Panc1 (cell line): Measurements from ENCODE around the gene GAB4. TPM values are rescaled to one million over a fixed set of nuclear protein-coding genes. Genes with fewer than 3 reads are reported as not detected.

Experiments used
- ATAC-seq: fragments of 200-7000 bp; cut with Tn5 transposase; 2 replicates; pipeline ENCODE4 v1.9.1; 2020; ENCODE audit warnings: mild to moderate bottlenecking, moderate library complexity
- BruUV-seq: library from RNA; stranded (reverse); fragments of 400-500 nt; replicated peaks from 2 replicates; lab custom pipeline; 2021; lab: Mats Ljungman, UMichigan
- CTCF ChIA-PET: fragments of 300-600 bp; sonication (Branson Sonifier 250); formaldehyde crosslinking; loops from one replicate; lab custom pipeline; 2022; ENCODE audit warnings: antibody characterized with exemption; lab: Charles Lee
- POLR2A ChIA-PET: fragments of 300-600 bp; sonication (Branson Sonifier 250); formaldehyde crosslinking; loops from one replicate; lab custom pipeline; 2022; ENCODE audit warnings: antibody characterized with exemption; lab: Charles Lee
- DNase-seq: peaks from one replicate; pipeline ENCODE4 v3.0.0-alpha.2; 2010; ENCODE audit warnings: low read depth, low spot score
- H3K27ac ChIP-seq: 2 replicates; pipeline ENCODE4 v1.5.1; 2011; ENCODE audit warnings: mild to moderate bottlenecking, low read length, inconsistent platforms
- H3K27me3 ChIP-seq: fragments of 200-500 bp; sonication (Bioruptor generic); 2 replicates; pipeline ENCODE4 v1.6.0; 2014; ENCODE audit warnings: low read length, inconsistent platforms; ENCODE audit not compliant: control insufficient read depth, insufficient read depth
- H3K36me3 ChIP-seq: fragments of 200-500 bp; sonication (Bioruptor generic); 2 replicates; pipeline ENCODE4 v1.5.1; 2014; ENCODE audit warnings: inconsistent platforms, mild to moderate bottlenecking, low read length, moderate library complexity; ENCODE audit not compliant: control insufficient read depth, insufficient read depth
- H3K4me1 ChIP-seq: 2 replicates; pipeline ENCODE4 v1.5.1; 2011; ENCODE audit warnings: inconsistent platforms, mild to moderate bottlenecking, low read length, moderate library complexity; ENCODE audit not compliant: control insufficient read depth, insufficient read depth
- H3K4me3 ChIP-seq, 2 experiments: 2 replicates each; pipeline ENCODE4 v1.5.1; 2011 to 2012; ENCODE audit warnings: low read depth in 2 of 2, low read length in 2 of 2, mild to moderate bottlenecking in 2 of 2, inconsistent platforms in 1 of 2, moderate library complexity in 1 of 2
- H3K9me3 ChIP-seq: fragments of 200-500 bp; sonication (Bioruptor generic); 2 replicates; pipeline ENCODE4 v1.5.1; 2014; ENCODE audit warnings: low read depth, mild to moderate bottlenecking, inconsistent platforms, low read length, moderate library complexity; ENCODE audit not compliant: control insufficient read depth, insufficient read depth
- POLR2AphosphoS5 ChIP-seq: IDR thresholded peaks from 2 replicates; pipeline ENCODE4 v1.6.1; 2012; ENCODE audit warnings: mild to moderate bottlenecking, low read depth, low read length, moderate library complexity
- SIN3A ChIP-seq: IDR thresholded peaks from 2 replicates; pipeline ENCODE4 v1.6.1; 2012; ENCODE audit warnings: low read depth, mild to moderate bottlenecking, low read length, moderate library complexity, borderline replicate concordance; ENCODE audit not compliant: insufficient read depth
- TCF7L2 ChIP-seq: IDR thresholded peaks from 2 replicates; pipeline ENCODE4 v1.6.1; 2011; ENCODE audit warnings: mild to moderate bottlenecking, low read depth, low read length, inconsistent platforms
- in situ Hi-C: cut with HindIII; loops from 2 replicates; pipeline ENCODE4 v1.10.0; 2016; ENCODE audit warnings: low sequenced_read_pairs, low pct_unique_long_range_greater_than_20kb
- intact Hi-C: fragments of 100-400 bp; cut with micrococcal nuclease; formaldehyde crosslinking; loops from one replicate; pipeline ENCODE4 v1.10.0; 2022; ENCODE audit not compliant: unreplicated experiment
- total RNA-seq: library from RNA; stranded (reverse); gene quantifications from one replicate; pipeline ENCODE4 v1.2.1, GENCODE V29; 2021; ENCODE audit not compliant: unreplicated experiment
- TF ChIP-seq, protein P1 (sequence below): fragments of 450-650 bp; IDR thresholded peaks from 2 replicates; pipeline ENCODE4 v1.5.1; 2017; ENCODE audit warnings: mild to moderate bottlenecking
- TF ChIP-seq, protein P2 (sequence below), 2 experiments: IDR thresholded peaks; 2 replicates each; pipeline ENCODE4 v1.6.1; 2011 to 2012; ENCODE audit warnings: low read depth in 2 of 2, control low read depth in 1 of 2, low read length in 1 of 2, mild to moderate bottlenecking in 1 of 2, moderate library complexity in 1 of 2; ENCODE audit not compliant: insufficient read depth in 1 of 2

Gene GAB4
- total RNA-seq, 1 experiment from 2014 or later = not detected

DNA sequence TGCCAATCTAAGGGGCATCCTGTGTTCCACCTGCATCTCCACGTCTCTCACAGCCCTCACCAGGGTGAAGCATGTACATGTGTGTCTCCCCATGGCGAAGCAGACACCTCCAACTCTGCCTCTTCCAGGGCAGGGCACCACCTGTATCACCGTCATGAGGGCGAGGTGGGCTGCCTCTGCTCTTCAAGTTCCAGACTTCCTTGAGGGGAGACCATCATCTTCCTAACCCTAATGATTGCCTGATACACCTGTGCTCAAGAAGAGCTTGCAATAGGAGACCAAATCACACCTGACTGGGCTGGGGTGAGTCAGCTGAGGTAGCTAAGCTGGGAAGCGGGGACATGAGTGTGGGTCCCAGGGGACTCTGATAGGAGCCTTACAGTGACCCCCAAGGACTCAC, 43.7 kb downstream of the GAB4 start:
- Histone ChIP-seq H3K36me3 (no peaks in the 10 kb centered on the region), H3K4me3 (no peak overlapping the region), H3K4me1 (no peaks in the 10 kb centered on the region), H3K9me3 (no peaks in the 10 kb centered on the region), H3K27me3 (no peaks in the 10 kb centered on the region), H3K27ac (no peak overlapping the region)
- ChIA-PET POLR2A (no interaction called here), CTCF (no interaction called here)
- TF ChIP-seq, protein P1, sequence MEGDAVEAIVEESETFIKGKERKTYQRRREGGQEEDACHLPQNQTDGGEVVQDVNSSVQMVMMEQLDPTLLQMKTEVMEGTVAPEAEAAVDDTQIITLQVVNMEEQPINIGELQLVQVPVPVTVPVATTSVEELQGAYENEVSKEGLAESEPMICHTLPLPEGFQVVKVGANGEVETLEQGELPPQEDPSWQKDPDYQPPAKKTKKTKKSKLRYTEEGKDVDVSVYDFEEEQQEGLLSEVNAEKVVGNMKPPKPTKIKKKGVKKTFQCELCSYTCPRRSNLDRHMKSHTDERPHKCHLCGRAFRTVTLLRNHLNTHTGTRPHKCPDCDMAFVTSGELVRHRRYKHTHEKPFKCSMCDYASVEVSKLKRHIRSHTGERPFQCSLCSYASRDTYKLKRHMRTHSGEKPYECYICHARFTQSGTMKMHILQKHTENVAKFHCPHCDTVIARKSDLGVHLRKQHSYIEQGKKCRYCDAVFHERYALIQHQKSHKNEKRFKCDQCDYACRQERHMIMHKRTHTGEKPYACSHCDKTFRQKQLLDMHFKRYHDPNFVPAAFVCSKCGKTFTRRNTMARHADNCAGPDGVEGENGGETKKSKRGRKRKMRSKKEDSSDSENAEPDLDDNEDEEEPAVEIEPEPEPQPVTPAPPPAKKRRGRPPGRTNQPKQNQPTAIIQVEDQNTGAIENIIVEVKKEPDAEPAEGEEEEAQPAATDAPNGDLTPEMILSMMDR = no peak
- TF ChIP-seq POLR2AphosphoS5 = no peak
- TF ChIP-seq, protein P2, sequence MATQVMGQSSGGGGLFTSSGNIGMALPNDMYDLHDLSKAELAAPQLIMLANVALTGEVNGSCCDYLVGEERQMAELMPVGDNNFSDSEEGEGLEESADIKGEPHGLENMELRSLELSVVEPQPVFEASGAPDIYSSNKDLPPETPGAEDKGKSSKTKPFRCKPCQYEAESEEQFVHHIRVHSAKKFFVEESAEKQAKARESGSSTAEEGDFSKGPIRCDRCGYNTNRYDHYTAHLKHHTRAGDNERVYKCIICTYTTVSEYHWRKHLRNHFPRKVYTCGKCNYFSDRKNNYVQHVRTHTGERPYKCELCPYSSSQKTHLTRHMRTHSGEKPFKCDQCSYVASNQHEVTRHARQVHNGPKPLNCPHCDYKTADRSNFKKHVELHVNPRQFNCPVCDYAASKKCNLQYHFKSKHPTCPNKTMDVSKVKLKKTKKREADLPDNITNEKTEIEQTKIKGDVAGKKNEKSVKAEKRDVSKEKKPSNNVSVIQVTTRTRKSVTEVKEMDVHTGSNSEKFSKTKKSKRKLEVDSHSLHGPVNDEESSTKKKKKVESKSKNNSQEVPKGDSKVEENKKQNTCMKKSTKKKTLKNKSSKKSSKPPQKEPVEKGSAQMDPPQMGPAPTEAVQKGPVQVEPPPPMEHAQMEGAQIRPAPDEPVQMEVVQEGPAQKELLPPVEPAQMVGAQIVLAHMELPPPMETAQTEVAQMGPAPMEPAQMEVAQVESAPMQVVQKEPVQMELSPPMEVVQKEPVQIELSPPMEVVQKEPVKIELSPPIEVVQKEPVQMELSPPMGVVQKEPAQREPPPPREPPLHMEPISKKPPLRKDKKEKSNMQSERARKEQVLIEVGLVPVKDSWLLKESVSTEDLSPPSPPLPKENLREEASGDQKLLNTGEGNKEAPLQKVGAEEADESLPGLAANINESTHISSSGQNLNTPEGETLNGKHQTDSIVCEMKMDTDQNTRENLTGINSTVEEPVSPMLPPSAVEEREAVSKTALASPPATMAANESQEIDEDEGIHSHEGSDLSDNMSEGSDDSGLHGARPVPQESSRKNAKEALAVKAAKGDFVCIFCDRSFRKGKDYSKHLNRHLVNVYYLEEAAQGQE (IDR thresholded peaks at IDR 0.05; ENCODE audit: insufficient read depth in 1 of 2, low read depth in 2 of 2, low read length in 1 of 2) = no peak
- TF ChIP-seq SIN3A = no peak
- TF ChIP-seq TCF7L2 = no peak
- DNase-seq (no peak), ATAC-seq (no peak)
- intact Hi-C loops (no loop called here), in situ Hi-C loops (no loop called here)
- BruUV-seq = no TSS peak

DNA sequence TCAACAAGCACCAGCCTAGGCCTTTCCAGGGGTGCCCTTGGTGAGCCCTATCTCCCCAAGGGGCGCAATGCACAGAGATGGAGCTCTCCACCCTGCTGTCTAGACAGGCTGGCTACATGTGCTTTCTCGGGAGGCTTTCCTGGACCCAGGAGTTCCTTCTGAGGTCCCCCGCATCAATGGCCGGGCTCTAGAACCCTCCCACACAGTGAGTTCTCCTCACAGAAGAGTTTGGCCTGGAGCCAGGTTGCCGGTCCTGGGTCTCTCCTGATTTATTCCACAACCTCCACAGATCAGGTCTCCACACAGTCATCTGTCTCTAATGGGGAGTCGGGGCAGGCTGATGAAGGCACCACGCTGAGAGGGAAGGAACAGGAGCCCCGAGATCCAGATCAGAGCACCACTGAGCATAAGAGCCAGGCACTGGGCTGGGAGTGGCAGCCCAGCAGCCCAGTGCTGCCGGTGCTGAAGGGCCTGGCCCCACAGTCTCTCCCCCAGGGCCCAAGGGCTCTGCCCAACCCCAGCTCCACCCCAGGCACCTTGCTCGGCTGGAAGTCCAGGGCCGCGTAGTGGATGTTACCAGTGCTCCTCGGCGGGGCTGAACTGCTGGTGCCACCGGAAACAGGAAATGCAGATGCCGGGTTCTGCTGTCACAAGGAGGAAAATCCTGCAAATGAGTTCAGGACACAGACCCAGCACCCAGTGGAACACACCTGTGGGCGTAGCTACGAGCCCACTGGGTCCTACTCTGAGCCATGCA, 44.7 kb downstream of the GAB4 start:
- Histone ChIP-seq H3K4me1 (no peaks in the 10 kb centered on the region), H3K36me3 (no peaks in the 10 kb centered on the region), H3K9me3 (no peaks in the 10 kb centered on the region), H3K27ac (no peak overlapping the region), H3K4me3 (no peak overlapping the region), H3K27me3 (no peaks in the 10 kb centered on the region)
- CTCF ChIA-PET = no interaction called here
- no TSS peak for BruUV-seq
- TF ChIP-seq, protein P2 (IDR thresholded peaks at IDR 0.05; ENCODE audit: insufficient read depth in 1 of 2, low read depth in 2 of 2, low read length in 1 of 2) = no peak
- TF ChIP-seq SIN3A (no peak), POLR2AphosphoS5 (no peak), TCF7L2 (no peak)
- TF ChIP-seq, protein P1 = no peak
- intact Hi-C loops (no loop called here), in situ Hi-C loops (no loop called here)
- DNase-seq = no peak
- ATAC-seq = no peak
- POLR2A ChIA-PET = no interaction called here
